ENCODE measurements around the gene TXNRD2.

DNA sequence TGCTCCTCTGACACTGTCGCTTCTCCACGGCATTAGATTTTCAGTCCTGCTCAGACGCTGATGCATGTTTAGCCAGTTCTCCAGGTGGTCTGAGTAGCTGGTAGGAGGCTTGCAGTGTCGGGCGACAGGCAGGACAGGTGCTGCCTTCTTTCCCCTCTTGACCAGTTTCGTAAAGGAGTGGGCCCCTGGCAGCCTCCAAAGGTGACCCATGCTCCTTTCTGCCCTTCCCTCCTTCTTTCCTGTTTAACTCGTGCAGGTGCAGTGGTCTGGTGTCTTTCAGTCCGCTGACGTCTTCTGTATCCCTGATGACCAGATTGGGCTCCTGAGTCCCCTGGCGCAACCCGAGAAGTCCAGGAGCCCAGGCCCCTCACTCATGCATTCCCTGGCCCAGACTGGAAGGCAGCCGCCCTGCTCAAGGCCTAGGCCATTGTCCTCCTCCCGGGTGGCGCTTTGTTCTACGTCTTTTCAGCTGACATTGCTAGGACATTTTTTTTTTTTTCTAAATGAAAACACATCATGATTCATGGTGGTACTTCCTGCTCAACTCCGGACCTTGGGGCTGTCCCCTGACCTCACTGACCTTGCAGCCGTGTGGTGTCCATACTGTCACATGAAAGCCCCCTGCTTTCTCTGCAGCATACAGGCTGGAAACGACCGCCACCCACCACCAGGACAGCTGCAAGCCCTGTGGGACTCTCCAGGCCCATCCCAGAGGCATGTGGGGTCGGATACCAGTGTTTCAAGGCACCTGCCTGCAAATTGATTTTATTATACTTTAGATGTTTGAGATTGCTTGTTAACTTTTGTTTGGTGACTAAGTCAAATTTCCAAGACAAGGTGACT lies 25.5 kb upstream of the TXNRD2 start:
- TF ChIP-seq, protein P1, sequence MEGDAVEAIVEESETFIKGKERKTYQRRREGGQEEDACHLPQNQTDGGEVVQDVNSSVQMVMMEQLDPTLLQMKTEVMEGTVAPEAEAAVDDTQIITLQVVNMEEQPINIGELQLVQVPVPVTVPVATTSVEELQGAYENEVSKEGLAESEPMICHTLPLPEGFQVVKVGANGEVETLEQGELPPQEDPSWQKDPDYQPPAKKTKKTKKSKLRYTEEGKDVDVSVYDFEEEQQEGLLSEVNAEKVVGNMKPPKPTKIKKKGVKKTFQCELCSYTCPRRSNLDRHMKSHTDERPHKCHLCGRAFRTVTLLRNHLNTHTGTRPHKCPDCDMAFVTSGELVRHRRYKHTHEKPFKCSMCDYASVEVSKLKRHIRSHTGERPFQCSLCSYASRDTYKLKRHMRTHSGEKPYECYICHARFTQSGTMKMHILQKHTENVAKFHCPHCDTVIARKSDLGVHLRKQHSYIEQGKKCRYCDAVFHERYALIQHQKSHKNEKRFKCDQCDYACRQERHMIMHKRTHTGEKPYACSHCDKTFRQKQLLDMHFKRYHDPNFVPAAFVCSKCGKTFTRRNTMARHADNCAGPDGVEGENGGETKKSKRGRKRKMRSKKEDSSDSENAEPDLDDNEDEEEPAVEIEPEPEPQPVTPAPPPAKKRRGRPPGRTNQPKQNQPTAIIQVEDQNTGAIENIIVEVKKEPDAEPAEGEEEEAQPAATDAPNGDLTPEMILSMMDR (IDR thresholded peaks at IDR 0.05), result no peak
- no peak for TF ChIP-seq POLR2A (IDR thresholded peaks at IDR 0.05)
